Left lung (tissue), 10 donors: ENCODE data around the gene POLR3B. TPM values are rescaled to one million over a fixed set of nuclear protein-coding genes. Genes with fewer than 3 reads are reported as not detected.
A peak's percentile ranks its signal among the peaks of the same experiment; 100 is the strongest.

Experiments
- ATAC-seq: fragments of 200-7000 bp; cut with Tn5 transposase; one replicate; pipeline ENCODE4 v1.9.1; 2020; ENCODE audit warnings: moderate library complexity
- DNase-seq, 4 donors: peaks; one replicate each; pipeline ENCODE4 v3.0.0-alpha.2; 2013 to 2020
- H3K27ac ChIP-seq, 2 donors: fragments of 200-600 bp; sonication (generic) in 1 of 2; one replicate each; pipeline versions ENCODE4 v1.5.0 to v1.8.0; 2020 to 2021
- H3K27me3 ChIP-seq, 2 donors: fragments of 200-600 bp; sonication (generic) in 1 of 2; one replicate each; pipeline versions ENCODE4 v1.5.0 to v1.8.0; 2020 to 2021
- H3K36me3 ChIP-seq, 2 donors: fragments of 200-600 bp; sonication (generic) in 1 of 2; one replicate each; pipeline versions ENCODE4 v1.5.0 to v1.8.0; 2020 to 2021
- H3K4me1 ChIP-seq, 2 donors: fragments of 200-600 bp; one replicate each; pipeline ENCODE4 v1.8.0; 2021
- H3K4me3 ChIP-seq, 2 donors: fragments of 200-600 bp; sonication (generic) in 1 of 2; one replicate each; pipeline versions ENCODE4 v1.5.0 to v1.8.0; 2020 to 2021; ENCODE audit warnings: mild to moderate bottlenecking in 1 of 2
- H3K9me3 ChIP-seq, 2 donors: fragments of 200-600 bp; sonication (generic) in 1 of 2; one replicate each; pipeline versions ENCODE4 v1.5.0 to v1.8.0; 2020 to 2021
- CTCF ChIP-seq, 2 donors: fragments of 200-600 bp; sonication (generic) in 1 of 2; IDR thresholded peaks; one replicate each; pipeline versions ENCODE4 v1.5.0 to v1.8.0; 2021; ENCODE audit warnings: antibody characterized with exemption in 2 of 2
- intact Hi-C, 2 donors: fragments of 100-400 bp; cut with DNase I; formaldehyde crosslinking; loops; one replicate each; pipeline versions ENCODE4 v1.11.2 to v1.14.2; 2022
- polyA plus RNA-seq, 6 donors: library from polyadenylated mRNA; unstranded; fragments of 120-200 nt; gene quantifications; one replicate each; pipeline ENCODE4 v1.2.1, GENCODE V29; 2013; ENCODE audit not compliant: insufficient read length in 6 of 6
- total RNA-seq, 2 donors: library from RNA; stranded (reverse); fragmentation: NEBNext Ultra II Directional; extraction: Animal tissue kit (Norgen Biotek cat#: 25700); gene quantifications; one replicate each; pipeline ENCODE4 v1.2.1, GENCODE V29; 2021
- donor health status: DM: no; HTN: yes; CAD: no.
- donor health status: DM: no; HTN: no; CAD: no.

Gene POLR3B
- total and polyA plus RNA-seq, 8 donors = 10.9 to 14.6 (median 13.3) TPM

GRCh38 chr12:106498056-106498455, 140.5 kb downstream of the POLR3B start:
- no peaks in the 10 kb centered on the region for H3K4me1 ChIP-seq
- DNase-seq = no peak
- H3K27ac ChIP-seq = no peak overlapping the region
- intact Hi-C loops = no loop called here
- peaks cover 0 to 62% of the 10 kb centered on the region in 2 donors for H3K36me3 ChIP-seq
- no peaks in the 10 kb centered on the region for H3K9me3 ChIP-seq
- H3K27me3 ChIP-seq = no peaks in the 10 kb centered on the region
- peak; percentile 23 for ATAC-seq
- TF ChIP-seq CTCF (IDR thresholded peaks at IDR 0.05) = no peak
- no peak overlapping the region for H3K4me3 ChIP-seq

GRCh38 chr12:106499628-106500027, 142.1 kb downstream of the POLR3B start:
- TF ChIP-seq CTCF (IDR thresholded peaks at IDR 0.05) = no peak
- Histone ChIP-seq H3K4me1 (no peaks in the 10 kb centered on the region), H3K27me3 (no peaks in the 10 kb centered on the region), H3K4me3 (no peak overlapping the region), H3K9me3 (no peaks in the 10 kb centered on the region), H3K36me3 (peaks cover 0 to 75% of the 10 kb centered on the region in 2 donors), H3K27ac (no peak overlapping the region)
- ATAC-seq (no peak), DNase-seq (no peak)
- intact Hi-C loops = no loop called here

- TF ChIP-seq CTCF (IDR thresholded peaks at IDR 0.05) = no peak
These were observed 149.1 kb downstream of the POLR3B start for GRCh38 chr12:106506691-106507090.

GRCh38 chr12:106508966-106509365, 151.4 kb downstream of the POLR3B start:
- Histone ChIP-seq H3K4me3 (no peak overlapping the region), H3K4me1 (no peaks in the 10 kb centered on the region), H3K36me3 (peaks cover 0 to 57% of the 10 kb centered on the region in 2 donors), H3K27ac (no peak overlapping the region), H3K27me3 (no peaks in the 10 kb centered on the region), H3K9me3 (peaks cover 0 to 6% of the 10 kb centered on the region in 2 donors)
- intact Hi-C loops = no loop called here
- TF ChIP-seq CTCF (IDR thresholded peaks at IDR 0.05) = no peak
- ATAC-seq (no peak), DNase-seq (no peak)

More at GRCh38 chr12:106506691-106507090, 149.1 kb downstream of the POLR3B start:
- DNase-seq = no peak
- no peak for ATAC-seq
- Histone ChIP-seq H3K9me3 (no peaks in the 10 kb centered on the region), H3K27me3 (no peaks in the 10 kb centered on the region), H3K27ac (no peak overlapping the region), H3K4me3 (no peak overlapping the region), H3K4me1 (no peaks in the 10 kb centered on the region), H3K36me3 (peaks cover 0 to 74% of the 10 kb centered on the region in 2 donors)
- intact Hi-C loops = no loop called here

GRCh38 chr12:106511365-106511764, 153.8 kb downstream of the POLR3B start:
- Histone ChIP-seq H3K9me3 (peaks cover 0 to 6% of the 10 kb centered on the region in 2 donors), H3K36me3 (peaks cover 0 to 33% of the 10 kb centered on the region in 2 donors), H3K27ac (no peak overlapping the region), H3K4me3 (no peak overlapping the region), H3K27me3 (no peaks in the 10 kb centered on the region), H3K4me1 (no peaks in the 10 kb centered on the region)
- TF ChIP-seq CTCF (IDR thresholded peaks at IDR 0.05) = no peak
- intact Hi-C loops = no loop called here
- DNase-seq = no peak
- no peak for ATAC-seq
